Effector memory CD4-positive, alpha-beta T cell (primary cell): Measurements from ENCODE around the gene UVRAG.

Experiments
- DNase-seq, 3 donors: peaks; one replicate each; pipeline ENCODE4 v3.0.0-alpha.2; 2020
- H3K27ac ChIP-seq: 2 replicates; pipeline ENCODE4 v1.7.0; 2013; ENCODE audit warnings: mild to moderate bottlenecking, low read length, moderate library complexity; ENCODE audit not compliant: insufficient read depth, poor library complexity, severe bottlenecking
- H3K27me3 ChIP-seq: replicated peaks from 2 replicates; pipeline ENCODE4 v1.7.0; 2013; ENCODE audit warnings: mild to moderate bottlenecking, low read length; ENCODE audit not compliant: insufficient read depth, control insufficient read depth, poor library complexity, severe bottlenecking
- H3K36me3 ChIP-seq: 2 replicates; pipeline ENCODE4 v1.7.0; 2013; ENCODE audit warnings: mild to moderate bottlenecking, low read length, moderate library complexity; ENCODE audit not compliant: control insufficient read depth, insufficient read depth
- H3K4me1 ChIP-seq: 2 replicates; pipeline ENCODE4 v1.7.0; 2013; ENCODE audit warnings: low read length, mild to moderate bottlenecking; ENCODE audit not compliant: control insufficient read depth, insufficient read depth, poor library complexity, severe bottlenecking
- H3K4me3 ChIP-seq: 2 replicates; pipeline ENCODE4 v1.7.0; 2013; ENCODE audit warnings: low read length, low read depth, mild to moderate bottlenecking; ENCODE audit not compliant: insufficient read depth, poor library complexity, severe bottlenecking
- H3K9me3 ChIP-seq: 2 replicates; pipeline ENCODE4 v1.7.0; 2013; ENCODE audit warnings: mild to moderate bottlenecking, low read length, moderate library complexity; ENCODE audit not compliant: control insufficient read depth

UVRAG gene

GRCh38 chr11:75893251-75893650, 78.2 kb downstream of the UVRAG start:
- Histone ChIP-seq H3K27me3 (no peaks in the 10 kb centered on the region), H3K4me3 (no peak overlapping the region), H3K36me3 (peaks cover 15% of the 10 kb centered on the region), H3K27ac (no peak overlapping the region), H3K9me3 (no peaks in the 10 kb centered on the region), H3K4me1 (no peaks in the 10 kb centered on the region)
- DNase-seq = no peak

- Histone ChIP-seq H3K27me3 (no peaks in the 10 kb centered on the region), H3K27ac (no peak overlapping the region), H3K4me1 (no peaks in the 10 kb centered on the region), H3K4me3 (no peak overlapping the region), H3K9me3 (no peaks in the 10 kb centered on the region), H3K36me3 (peaks cover 15% of the 10 kb centered on the region)
- DNase-seq = no peak
These were observed 79.1 kb downstream of the UVRAG start for GRCh38 chr11:75894036-75894585.

- H3K27ac ChIP-seq = no peak overlapping the region
- H3K4me1 ChIP-seq = no peaks in the 10 kb centered on the region
- DNase-seq = no peak
- H3K27me3 ChIP-seq = no peaks in the 10 kb centered on the region
- H3K9me3 ChIP-seq = no peaks in the 10 kb centered on the region
- peaks cover 8% of the 10 kb centered on the region for H3K36me3 ChIP-seq
- H3K4me3 ChIP-seq = no peak overlapping the region
These were observed 81.9 kb downstream of the UVRAG start for GRCh38 chr11:75896843-75897419.

GRCh38 chr11:75898871-75899270, 83.9 kb downstream of the UVRAG start:
- Histone ChIP-seq H3K36me3 (no peaks in the 10 kb centered on the region), H3K4me3 (no peak overlapping the region), H3K27ac (no peak overlapping the region), H3K9me3 (no peaks in the 10 kb centered on the region), H3K4me1 (no peaks in the 10 kb centered on the region), H3K27me3 (no peaks in the 10 kb centered on the region)
- DNase-seq = no peak

- no peaks in the 10 kb centered on the region for H3K36me3 ChIP-seq
- no peaks in the 10 kb centered on the region for H3K27me3 ChIP-seq
- no peaks in the 10 kb centered on the region for H3K4me1 ChIP-seq
- no peak for DNase-seq
- H3K27ac ChIP-seq = no peak overlapping the region
- H3K4me3 ChIP-seq = no peak overlapping the region
- no peaks in the 10 kb centered on the region for H3K9me3 ChIP-seq
These were observed 84.8 kb downstream of the UVRAG start for GRCh38 chr11:75899806-75900205.

- H3K4me1 ChIP-seq = no peaks in the 10 kb centered on the region
- DNase-seq = no peak
- no peak overlapping the region for H3K4me3 ChIP-seq
- H3K27ac ChIP-seq = no peak overlapping the region
- no peaks in the 10 kb centered on the region for H3K27me3 ChIP-seq
- no peaks in the 10 kb centered on the region for H3K9me3 ChIP-seq
- H3K36me3 ChIP-seq = no peaks in the 10 kb centered on the region
These were observed 85.8 kb downstream of the UVRAG start for GRCh38 chr11:75900848-75901247.

GRCh38 chr11:75902631-75903030, 87.6 kb downstream of the UVRAG start:
- Histone ChIP-seq H3K9me3 (no peaks in the 10 kb centered on the region), H3K27me3 (no peaks in the 10 kb centered on the region), H3K4me1 (no peaks in the 10 kb centered on the region), H3K27ac (no peak overlapping the region), H3K4me3 (no peak overlapping the region), H3K36me3 (no peaks in the 10 kb centered on the region)
- no peak for DNase-seq

GRCh38 chr11:75903276-75903675, 88.3 kb downstream of the UVRAG start:
- Histone ChIP-seq H3K27me3 (no peaks in the 10 kb centered on the region), H3K36me3 (no peaks in the 10 kb centered on the region), H3K4me1 (no peaks in the 10 kb centered on the region), H3K27ac (no peak overlapping the region), H3K4me3 (no peak overlapping the region), H3K9me3 (no peaks in the 10 kb centered on the region)
- no peak for DNase-seq

- Histone ChIP-seq H3K4me1 (no peaks in the 10 kb centered on the region), H3K9me3 (no peaks in the 10 kb centered on the region), H3K36me3 (no peaks in the 10 kb centered on the region), H3K4me3 (no peak overlapping the region), H3K27me3 (no peaks in the 10 kb centered on the region), H3K27ac (no peak overlapping the region)
- no peak for DNase-seq
These were observed 90.4 kb downstream of the UVRAG start for GRCh38 chr11:75905434-75905833.

GRCh38 chr11:75907906-75908527, 93.0 kb downstream of the UVRAG start:
- no peak for DNase-seq
- H3K4me1 ChIP-seq = no peaks in the 10 kb centered on the region

More at GRCh38 chr11:75907906-75908527, 93.0 kb downstream of the UVRAG start:
- H3K4me3 ChIP-seq = no peak overlapping the region
- H3K9me3 ChIP-seq = no peaks in the 10 kb centered on the region
- H3K36me3 ChIP-seq = peaks cover 6% of the 10 kb centered on the region
- H3K27me3 ChIP-seq = no peaks in the 10 kb centered on the region
- H3K27ac ChIP-seq = no peak overlapping the region
